ENCODE measurements around the gene GTF2A1L.

DNA sequence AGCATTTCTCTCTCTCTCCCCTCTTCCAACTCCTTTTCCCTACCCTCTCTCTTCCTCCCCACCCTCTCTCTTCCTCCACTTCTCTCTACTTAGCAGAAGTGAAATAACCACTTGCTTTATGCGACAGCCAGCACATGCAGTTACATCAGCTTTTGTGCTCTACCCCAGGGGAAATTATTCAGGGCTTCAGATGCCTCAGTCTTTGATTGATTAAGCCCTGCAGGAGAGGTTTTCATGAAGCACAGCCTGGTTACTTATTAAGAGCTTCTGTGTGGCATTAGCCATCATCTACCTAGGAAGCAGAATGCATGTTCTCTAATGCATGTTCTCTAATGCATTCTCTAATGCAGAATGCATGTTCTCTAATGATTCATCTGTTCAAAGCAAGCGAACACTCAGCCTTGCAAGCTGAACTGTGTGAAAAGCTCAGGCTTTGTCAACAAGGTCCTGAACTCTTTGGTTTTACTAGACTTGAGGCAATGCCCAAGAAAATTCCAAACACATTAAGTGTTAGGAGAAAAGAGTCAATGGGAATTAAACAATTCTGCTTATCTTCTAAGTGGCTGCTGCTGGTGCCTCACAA lies 81.8 kb downstream of the GTF2A1L start:
- TF ChIP-seq, protein P1, sequence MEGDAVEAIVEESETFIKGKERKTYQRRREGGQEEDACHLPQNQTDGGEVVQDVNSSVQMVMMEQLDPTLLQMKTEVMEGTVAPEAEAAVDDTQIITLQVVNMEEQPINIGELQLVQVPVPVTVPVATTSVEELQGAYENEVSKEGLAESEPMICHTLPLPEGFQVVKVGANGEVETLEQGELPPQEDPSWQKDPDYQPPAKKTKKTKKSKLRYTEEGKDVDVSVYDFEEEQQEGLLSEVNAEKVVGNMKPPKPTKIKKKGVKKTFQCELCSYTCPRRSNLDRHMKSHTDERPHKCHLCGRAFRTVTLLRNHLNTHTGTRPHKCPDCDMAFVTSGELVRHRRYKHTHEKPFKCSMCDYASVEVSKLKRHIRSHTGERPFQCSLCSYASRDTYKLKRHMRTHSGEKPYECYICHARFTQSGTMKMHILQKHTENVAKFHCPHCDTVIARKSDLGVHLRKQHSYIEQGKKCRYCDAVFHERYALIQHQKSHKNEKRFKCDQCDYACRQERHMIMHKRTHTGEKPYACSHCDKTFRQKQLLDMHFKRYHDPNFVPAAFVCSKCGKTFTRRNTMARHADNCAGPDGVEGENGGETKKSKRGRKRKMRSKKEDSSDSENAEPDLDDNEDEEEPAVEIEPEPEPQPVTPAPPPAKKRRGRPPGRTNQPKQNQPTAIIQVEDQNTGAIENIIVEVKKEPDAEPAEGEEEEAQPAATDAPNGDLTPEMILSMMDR (IDR thresholded peaks at IDR 0.05) = no peak
- TF ChIP-seq POLR2A (IDR thresholded peaks at IDR 0.05) = no peak
- no peak for TF ChIP-seq POLR2AphosphoS5 (IDR thresholded peaks at IDR 0.05)

All from breast epithelium (tissue), 3 donors.